Activated T-helper 1 cell treated with anti-CD3 and anti-CD28 coated beads, Interleukin-2, amount 50 U/mL, for 16 hours (primary cell): ENCODE results near the gene ALAS1.

Source experiments
- DNase-seq, 2 donors: peaks; one replicate each; pipeline ENCODE4 v3.0.0-alpha.2; 2020; ENCODE audit warnings: low read depth in 1 of 2, low spot score in 1 of 2

The ALAS1 gene

DNA sequence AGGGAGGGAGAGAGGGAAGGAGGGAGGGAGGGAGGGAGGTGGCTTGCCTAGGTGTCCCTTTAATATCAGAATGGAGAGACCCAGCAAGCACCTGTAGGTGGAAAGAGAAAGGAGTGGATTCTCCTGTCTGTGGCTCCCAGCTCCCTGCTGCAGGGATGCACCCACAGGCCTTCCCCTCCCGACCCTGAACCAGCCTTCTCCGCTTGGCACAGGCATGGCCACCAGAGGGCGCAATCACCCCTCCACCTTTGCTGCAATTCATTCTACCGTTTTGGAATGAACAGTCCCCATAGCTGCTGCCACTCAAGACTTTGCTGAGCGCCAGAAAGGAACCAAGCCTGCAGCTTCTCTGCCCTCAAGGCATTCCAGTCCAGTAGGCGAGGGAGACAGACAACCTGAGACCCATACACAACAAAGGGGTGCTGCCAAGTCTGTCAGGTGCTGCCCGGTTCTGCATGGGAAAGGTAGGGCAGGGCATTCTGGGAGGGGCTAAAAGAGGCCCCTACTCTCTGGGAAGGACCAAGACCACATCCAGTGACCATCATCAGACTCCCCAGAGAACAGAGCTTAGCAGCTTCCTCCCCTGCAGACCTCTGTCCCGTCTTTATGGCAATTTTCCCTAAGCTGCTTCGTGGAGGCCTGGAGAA is 22.5 kb downstream of the ALAS1 start:
- DNase-seq: peak; percentile 78 to 88

- DNase-seq: no peak
These were observed 23.2 kb downstream of the ALAS1 start for GRCh38 chr3:52221141-52221562.

- peak in 1 of 2 donors; percentile 48 for DNase-seq
These were observed 23.8 kb downstream of the ALAS1 start for GRCh38 chr3:52221563-52222318.

DNA sequence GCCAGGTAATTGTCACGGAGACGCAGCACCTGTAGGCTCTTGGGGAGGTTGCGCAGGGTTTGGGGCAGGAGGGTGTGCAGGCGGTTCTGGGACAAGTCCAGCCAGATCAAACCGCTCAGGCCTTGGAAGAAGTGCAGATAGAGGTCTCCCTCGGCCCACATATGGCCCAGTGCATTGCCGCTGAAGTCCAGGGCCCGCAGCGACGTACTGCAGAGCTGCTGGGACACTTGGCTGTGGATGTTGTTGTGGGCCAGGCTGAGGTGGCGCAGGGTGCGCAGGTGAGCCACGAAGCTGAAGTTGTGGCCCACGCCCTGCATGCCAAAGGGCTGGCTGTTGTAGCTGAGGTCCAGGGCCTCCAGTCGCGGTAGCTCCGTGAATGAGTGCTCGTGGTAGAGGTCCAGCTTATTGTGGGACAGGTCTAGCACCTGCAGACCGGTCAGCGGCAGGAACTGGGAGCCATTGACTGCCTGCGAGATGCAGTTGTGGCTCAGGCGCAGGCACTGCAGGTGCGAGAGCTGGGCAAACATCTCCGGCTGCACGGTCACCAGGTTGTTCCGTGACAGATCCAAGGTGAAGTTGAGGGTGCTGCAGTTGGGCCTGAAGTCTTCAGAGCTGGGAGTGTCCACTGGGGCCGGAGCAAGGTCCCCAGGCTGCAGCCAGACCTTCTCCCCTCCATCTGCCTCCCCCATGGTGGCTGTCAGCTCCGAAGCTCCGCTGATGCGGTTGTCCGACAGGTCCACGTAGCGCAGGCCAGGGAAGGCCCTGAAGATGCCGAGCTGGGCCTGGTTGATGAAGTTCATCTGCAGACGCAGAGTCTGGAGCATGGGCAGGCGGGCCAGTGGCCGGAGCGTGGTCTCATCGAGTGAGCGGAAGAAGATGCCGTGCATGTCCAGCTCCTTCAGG is 24.6 kb downstream of the ALAS1 start:
- no peak for DNase-seq

- DNase-seq: no peak
These were observed 25.8 kb downstream of the ALAS1 start for GRCh38 chr3:52223449-52224408.

DNA sequence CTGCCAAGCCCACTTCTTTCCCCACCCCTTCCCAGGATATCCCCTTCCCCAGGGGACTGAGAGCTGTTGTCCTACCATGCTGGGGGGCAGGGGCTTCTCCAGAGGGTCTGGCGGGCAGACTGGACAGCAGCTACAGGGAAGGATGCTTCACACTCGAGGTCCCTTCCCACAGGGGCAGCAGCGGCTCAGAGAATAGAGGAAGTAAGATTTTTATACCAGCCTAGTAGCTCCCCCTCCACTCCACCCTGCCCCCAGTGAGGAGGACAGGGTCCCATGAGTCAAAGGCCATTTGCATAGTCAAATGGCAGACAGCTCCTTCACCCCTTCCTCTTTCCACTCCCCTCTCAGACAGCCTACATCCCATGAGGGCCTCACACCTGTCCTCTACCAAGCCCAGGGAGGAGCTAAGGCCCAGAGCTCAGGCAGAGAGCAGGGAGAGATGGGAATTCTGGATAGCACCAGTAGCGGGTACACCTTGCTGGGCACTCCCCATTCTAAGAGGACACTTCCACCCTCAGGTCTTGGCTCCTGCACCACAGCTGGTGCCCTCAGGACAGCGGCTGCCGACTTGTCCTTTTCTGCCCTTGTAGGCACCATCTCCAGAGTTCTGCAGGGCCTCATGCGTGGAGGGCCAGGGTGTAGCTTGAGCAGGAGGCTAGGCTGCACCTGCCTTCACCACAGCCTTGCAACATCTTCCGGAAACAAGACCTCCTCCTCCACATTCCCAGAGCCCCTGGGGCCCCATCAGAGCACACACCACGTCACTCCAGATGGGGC is 27.7 kb downstream of the ALAS1 start, which contains the start of gene TLR9:
TLR9 (minus strand) TSS at position 194 of the 777 bp plus-strand sequence; CDS start at position 78, 116 bp downstream.
- DNase-seq: no peak

DNA sequence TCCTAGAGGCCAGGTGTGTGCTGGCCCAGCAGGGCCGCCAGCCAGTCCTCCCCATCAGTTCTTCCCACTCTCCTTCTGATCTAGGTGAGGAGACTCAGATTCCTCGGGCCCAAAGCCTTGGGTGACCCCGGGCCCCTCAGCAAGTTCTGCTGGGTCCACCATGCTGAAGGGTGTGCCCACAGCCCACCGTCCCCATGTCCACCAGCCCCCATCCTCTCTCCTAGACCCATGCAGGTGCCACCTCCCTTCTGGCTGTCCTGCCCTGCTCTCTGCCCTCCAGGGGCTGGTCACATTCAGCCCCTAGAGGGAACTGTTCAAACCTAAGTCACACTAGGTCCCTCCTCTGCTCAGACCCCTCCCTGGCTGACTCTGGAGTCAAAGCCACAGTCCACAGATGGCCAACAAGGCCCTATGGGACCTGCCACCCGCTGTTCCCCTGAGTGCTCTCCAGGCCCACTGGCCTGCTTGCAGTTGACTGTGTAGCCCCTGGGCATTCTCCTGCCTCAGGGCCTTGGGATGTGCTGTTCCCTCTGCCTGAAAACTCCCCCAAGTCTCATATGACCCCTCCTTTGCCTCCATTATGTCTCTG is 28.4 kb downstream of the ALAS1 start:
- no peak for DNase-seq

GRCh38 chr3:52227117-52227516 is 29.2 kb downstream of the ALAS1 start:
- DNase-seq: no peak

GRCh38 chr3:52227766-52228165 is 29.8 kb downstream of the ALAS1 start:
- DNase-seq: no peak

DNA sequence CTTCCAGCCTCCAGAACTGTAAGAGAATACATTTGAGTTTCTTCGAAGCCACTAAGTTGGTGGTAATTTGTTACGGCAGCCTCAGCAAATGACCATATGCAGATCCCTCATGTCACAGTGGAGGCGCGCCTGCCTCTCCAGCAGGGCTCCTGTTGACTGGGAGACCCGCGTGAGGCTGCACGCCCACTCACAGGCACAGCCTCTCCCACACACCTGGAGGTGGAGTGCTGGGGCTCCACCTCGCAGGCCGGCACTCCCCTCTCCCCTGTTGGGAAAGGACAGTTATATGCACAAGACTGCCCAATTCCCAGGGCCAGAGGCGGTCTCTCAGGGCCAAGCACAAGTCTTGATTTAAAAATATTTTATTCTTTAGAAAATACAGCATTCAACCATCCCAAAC is 30.3 kb downstream of the ALAS1 start:
- DNase-seq: no peak

- DNase-seq: no peak
These were observed 30.9 kb downstream of the ALAS1 start for GRCh38 chr3:52228751-52229291.

DNA sequence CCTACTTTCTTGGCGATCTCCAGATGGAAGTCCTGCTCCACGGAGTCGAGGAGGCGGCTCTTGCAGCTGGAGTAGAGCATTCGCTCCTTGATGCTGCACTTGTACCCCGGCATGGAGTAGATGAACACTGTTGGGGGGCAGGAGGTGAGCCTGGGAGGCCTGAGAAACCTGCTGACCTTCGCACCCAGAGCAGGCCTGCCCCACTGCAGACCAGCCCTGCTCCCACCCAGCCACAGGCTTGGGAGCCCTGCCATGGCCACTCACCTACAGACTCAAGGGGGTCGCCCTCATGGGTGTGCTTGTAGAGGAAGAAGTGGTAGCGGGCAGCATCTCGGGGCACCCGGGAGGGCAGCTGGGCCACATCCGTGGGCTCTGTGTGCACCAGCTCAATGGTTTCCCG is 31.7 kb downstream of the ALAS1 start:
- DNase-seq: no peak

DNA sequence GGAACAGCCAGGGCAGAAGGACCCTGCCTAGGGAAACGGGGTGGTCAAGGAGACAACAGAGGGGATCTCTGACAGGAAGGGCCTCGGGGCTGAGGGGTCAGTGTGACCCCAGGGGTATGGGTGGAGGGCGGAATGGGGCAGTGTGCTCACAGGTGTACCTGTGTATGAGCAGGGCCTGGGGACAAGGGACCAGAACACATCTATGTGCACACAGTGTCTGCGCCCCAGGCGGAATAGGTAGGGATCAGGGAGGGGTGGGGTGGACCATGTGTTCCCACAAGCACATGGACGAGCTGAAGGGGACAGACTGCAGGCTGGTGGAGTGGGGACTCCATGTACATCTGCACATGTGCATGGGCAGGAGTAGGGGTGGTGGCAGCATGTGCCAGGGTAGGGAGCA is 32.5 kb downstream of the ALAS1 start:
- no peak for DNase-seq

DNA sequence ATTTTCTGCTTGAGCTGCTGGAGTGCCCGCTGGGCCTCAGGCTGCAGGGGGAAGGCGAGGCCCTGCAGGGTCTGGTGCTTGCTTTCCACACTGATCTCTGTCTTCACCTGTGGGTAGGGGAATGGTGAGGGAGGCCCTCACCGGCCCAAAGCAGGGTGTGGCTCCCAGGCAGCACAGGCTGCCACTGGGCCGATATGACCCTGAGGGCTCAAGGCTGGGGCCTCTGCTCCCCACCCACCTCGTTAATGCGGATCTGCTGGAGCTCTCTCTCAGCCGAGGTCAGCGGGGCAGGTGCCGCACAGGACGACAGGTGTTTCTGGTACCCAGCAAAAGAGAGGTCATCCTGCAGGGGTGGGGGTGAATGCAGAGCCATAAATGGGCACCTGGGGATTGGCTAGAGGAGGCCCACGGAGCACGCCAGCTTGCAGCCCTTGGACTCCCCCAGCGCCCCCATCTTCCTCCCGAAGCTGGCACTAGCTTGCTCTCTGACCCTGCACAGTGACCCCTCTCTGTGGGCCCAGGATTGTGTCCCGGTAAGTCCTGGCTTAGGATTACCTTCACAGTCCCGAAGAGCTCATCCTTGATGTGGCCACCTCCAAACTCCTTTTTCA is 33.0 kb downstream of the ALAS1 start:
- DNase-seq: no peak

DNA sequence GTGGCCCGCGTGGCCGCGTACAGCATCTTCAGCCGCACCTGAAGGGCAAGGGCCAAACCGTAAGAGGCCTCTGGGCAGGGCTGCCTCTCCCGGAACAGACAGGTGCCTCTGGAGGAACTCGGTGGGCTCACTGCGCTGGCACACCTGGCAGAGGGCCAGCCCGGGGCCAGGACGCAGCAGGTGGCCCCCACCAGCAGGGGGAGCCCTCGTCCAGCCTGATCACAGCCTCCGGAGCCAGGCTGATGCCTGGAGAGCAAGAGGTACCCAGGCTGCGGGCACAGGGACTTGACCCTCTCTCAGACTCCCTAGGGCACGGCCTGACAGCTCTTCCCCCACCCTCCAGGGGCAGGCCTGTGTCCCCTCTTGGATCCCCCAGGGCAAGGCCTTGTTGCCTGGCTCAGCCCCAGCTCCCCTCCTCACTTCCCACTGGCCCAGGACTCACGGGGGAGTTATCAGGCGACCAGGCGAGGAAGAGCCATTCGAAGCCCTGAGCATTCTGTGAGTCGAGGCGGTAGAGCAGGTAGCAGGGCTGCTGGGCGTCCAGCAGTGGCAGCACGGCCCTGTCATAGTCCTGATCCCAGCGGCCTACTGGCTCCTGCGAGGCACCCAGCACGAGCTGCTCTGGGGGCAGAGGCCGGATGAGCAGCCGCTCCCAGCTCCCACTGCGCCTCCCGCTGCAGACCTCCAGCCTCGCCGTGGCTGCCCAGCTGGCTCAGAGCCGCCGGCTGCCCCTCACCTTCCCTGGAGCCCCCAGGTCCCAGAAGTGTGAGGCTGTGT is 33.7 kb downstream of the ALAS1 start:
- peak; percentile 80 to 83 for DNase-seq

GRCh38 chr3:52232279-52233107 is 34.5 kb downstream of the ALAS1 start:
- DNase-seq: no peak

GRCh38 chr3:52233108-52233591 is 35.2 kb downstream of the ALAS1 start:
- DNase-seq: no peak
